CD1c-positive myeloid dendritic cell (primary cell): ENCODE results near the gene LGR6.
"Not testable (repeated sequence)": the region's sequence is repeated elsewhere in the genome, so short reads cannot be mapped to it uniquely, and the experiment has no call there.

Source experiments
- DNase-seq: peaks from one replicate; pipeline ENCODE4 v3.0.0-alpha.2; 2016; ENCODE audit errors: extremely low spot score

Gene LGR6

GRCh38 chr1:202193614-202194327 is at the start of gene LGR6:
Gene LGR6, plus strand, starts transcription at chr1:202193799. Its CDS starts 191 bp downstream, at chr1:202193990.
- no peak for DNase-seq

GRCh38 chr1:202144402-202145067 is 49.1 kb upstream of the LGR6 start, which contains the start of gene ARL8A:
Gene ARL8A, minus strand, starts transcription at chr1:202144737. Its CDS starts 165 bp downstream, at chr1:202144572.
- DNase-seq: peak; percentile 72

GRCh38 chr1:202145068-202145743 is 48.4 kb upstream of the LGR6 start:
- DNase-seq: no peak

- DNase-seq: not testable (repeated sequence)
These were observed 47.9 kb upstream of the LGR6 start for GRCh38 chr1:202145744-202146140.

- DNase-seq: no peak
These were observed 47.3 kb upstream of the LGR6 start for GRCh38 chr1:202146279-202146678.

DNA sequence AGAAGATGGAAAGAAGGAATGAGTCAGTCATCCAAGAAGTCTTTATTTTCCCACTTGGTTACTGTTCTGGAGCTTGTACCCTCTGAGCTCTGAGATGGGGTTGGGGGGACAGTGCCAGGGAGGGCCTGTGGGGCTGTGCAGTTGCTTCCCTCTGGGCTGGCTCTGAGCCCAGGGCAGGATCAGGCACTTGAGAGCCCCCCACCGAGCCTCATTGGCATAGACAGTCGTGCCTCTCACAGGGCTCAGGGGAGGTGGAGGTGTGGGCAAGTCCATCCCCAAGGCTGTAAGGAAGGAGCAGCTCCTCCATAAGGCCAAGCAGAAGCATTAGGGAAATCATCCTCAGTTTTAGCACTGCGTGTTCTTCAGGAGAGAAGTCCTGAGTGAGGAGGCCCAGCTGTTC is 46.6 kb upstream of the LGR6 start:
- no peak for DNase-seq

DNA sequence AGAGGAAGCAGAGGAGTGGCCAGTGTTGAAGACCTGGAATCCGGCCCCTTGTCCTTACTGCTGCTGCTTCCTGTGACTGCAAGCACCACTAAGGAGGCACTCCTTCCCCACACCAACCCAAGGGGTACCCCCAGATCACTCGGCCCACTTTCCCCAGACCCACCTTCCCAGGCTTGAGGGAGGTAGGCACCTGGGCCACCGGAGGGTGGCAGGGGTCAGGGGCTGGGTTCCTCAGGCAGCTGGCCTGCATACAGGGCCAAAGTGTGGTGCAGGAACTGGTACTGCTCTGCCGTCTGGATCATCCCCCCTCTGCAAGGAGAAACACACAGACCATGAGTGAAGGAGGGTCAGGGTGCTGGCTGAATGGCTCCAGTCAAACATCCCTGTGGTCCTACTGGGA is 45.2 kb upstream of the LGR6 start:
- DNase-seq: no peak

- DNase-seq: no peak
These were observed 44.0 kb upstream of the LGR6 start for GRCh38 chr1:202149566-202149965.

DNA sequence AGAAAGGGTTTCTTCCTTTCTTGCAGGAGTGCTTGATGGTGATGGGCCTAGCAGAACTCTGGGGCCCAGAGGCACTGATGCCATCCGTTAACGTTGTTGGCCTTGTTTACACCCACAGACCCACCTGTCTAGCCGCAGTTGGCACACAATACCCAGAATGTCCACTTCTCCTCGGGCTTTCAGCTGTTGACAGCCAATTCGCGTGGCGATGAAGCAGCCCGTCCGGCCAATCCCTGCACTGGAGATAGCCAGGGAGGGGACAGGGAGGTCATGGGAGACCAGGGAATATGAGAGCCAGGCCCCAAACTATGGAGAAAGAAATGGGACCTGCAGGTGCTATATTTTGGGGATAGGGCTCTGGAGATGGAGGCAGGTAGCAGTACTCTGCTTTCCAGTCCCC is 43.4 kb upstream of the LGR6 start:
- no peak for DNase-seq

- no peak for DNase-seq
These were observed 43.0 kb upstream of the LGR6 start for GRCh38 chr1:202150602-202151001.

DNA sequence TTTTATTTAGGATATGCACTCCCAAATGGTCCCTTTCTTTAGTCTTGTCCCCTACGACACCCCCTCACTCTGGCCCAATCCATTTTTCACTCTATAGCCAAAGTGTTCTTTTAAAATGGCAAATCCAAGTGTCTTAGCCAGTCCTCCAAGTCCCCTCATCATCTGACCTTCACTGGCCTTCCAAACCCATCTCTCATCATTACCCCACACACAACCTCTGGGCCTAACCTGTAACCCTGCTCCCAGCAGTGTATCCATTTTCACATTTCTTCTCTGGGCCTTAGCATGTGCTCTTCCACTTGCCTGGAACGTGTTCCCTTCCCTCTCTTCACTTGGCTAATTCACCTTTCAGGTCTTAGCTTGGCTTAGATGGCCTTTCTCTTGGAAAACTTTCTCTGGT is 42.6 kb upstream of the LGR6 start:
- no peak for DNase-seq

GRCh38 chr1:202152399-202152798 is 41.2 kb upstream of the LGR6 start:
- no peak for DNase-seq

DNA sequence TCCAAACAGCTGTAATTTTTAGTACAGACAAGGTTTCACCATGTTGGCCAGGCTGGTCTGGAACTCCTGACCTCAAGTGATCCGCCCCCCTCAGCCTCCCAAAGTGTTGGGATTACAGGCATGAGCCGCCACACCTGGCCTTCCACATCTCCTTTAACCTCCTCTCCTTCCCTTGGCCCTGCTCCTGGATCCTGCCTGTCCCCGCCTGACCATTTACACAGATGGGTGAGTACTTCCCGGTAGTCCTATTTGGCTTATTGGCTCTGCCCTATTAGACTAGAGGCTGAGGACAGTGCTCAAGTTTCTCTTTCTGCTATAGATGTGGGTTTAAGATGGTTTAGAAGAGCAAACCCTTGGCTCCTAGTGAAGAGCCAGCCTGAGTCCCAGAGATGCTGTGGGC is 40.3 kb upstream of the LGR6 start:
- DNase-seq: no peak

DNA sequence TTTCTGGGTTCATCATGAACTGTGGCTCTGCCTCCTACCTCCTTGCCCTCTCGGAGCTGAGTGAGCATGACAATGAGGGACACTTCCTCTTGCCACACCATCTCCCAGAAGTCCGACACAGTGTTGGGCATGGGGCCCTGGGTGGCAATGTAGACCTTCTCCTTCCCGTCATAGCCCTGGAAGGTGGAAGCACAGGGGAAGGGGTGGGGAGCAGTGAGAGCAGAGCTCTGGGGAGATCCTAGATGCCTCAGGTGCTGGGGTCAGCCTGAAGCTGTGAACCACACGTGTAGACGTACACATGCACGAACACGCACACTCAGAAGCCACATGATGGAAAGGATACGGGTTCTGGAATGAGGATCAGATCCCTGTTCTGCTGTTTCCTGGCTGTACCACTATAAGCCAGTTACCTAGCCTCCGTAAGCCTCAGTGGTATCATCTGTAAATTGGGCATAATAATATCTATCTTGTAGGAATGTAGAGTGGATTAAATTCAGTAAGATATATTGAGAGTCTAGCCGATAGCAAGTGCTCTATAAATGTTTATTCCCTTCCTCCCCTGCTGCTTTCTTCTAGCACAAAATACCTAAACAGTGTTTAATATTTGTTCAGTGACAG is 39.3 kb upstream of the LGR6 start:
- no peak for DNase-seq

DNA sequence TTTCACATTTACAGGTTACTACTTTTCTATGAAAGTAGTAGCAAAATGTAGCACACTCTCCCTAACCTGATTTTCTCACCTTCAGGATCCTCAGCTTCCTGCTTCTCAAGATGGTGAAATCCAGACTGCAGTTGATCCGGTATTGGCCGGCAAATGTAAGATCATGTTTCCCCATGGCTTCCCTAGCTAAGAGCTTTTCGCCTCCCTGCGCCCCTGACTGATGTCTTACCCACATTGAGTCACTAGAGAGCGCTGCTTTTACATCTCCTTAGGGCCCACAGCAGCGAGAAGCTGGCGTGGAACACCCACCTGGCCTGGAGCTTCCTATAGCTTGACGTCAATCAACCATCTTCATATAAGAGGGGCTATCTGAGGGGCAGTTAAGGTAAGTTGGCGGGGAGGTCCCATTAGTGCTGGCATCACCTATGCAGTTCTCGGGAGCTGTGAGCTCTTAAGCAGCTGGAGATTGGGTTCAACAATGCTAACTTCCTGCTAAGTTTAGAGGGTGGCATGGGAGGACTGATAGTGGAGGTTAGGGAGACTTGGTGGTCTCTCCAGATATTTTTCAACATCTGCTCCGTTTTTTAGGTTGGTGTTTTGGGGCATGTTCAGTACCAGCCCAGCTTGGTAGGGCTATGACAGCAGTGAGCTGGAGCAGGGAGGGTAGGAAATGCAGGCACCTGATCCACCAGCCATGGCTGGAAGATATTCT is 38.7 kb upstream of the LGR6 start:
- peak; percentile 55 for DNase-seq

DNA sequence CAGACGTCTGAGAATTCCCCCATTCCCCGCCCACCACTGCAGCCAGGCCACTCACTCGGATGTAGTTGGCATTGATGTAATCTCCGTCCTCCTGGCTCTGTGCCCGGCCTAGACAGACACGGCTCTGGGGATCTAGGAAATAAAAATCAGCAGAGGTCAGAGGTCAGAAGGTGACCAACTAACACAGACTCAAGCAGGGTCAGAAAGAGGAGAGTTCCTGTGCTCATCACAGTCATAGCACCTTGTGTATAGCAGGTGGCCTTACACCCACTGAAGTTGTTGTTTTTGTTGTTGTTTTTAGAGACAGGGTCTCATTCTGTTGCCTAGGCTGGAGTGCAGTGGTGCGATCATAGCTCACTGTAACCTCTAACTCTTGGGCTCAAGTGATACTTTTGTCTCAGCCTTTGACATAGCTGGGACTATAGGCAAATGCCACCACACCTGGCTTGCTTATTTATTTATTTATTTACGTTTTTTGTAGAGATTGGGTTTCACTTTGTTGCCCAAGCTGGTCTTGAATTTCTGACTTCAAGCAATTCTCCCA is 38.0 kb upstream of the LGR6 start:
- DNase-seq: peak; percentile 77

DNA sequence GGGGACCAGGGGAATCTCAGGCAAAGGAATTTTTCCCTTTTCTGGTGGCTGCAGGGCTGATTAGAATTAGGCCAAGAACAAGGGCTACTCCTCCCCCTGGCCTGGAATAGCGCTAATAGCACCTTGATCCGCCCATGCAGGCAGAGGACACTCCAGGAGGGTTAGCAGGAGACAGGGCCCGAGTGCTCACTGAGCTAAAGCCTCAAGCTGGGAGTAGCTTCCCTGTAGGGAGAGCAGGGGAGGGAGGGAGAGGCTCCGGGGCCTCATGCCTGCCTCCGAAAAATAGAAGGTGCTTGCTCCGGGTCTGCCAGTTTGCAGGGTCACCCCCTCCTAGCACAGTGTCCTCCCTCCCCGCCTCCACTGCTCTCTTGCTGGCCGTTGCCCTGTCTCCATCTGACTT is 37.0 kb upstream of the LGR6 start:
- no peak for DNase-seq

DNA sequence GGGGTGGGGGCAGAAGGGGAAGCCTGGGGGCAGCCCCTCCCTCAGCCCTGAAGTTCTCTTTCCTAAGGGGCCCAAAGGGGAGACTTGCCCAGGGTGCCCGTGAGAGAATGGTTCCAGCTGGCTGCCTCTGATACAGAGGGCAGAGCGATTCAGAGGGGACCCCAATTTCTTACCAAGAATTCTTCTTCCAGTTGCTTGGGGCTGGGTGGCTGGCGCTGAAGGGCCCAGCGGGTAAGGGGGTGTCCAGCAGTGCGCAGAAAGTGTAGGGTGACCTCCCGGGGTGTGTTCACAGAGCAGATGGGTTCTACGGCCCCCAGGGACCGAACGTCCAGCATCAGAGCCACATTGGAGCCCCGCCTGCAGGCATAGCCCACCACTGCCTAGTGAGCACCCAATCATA is 35.7 kb upstream of the LGR6 start:
- no peak for DNase-seq

GRCh38 chr1:202158810-202159533 is 34.6 kb upstream of the LGR6 start:
- DNase-seq: no peak

- DNase-seq: peak; percentile 12
These were observed 33.8 kb upstream of the LGR6 start for GRCh38 chr1:202159534-202160371.
